Activated CD8-positive, alpha-beta memory T cell treated with anti-CD3 and anti-CD28 coated beads for 4 hours (primary cell): ENCODE results near the gene VIPAS39.

Experiments
- DNase-seq, 2 donors: peaks; one replicate each; pipeline ENCODE4 v3.0.0-alpha.2; 2020; ENCODE audit warnings: low read depth in 2 of 2

Gene VIPAS39

GRCh38 chr14:77406086-77406485 is 51.3 kb downstream of the VIPAS39 start:
- no peak for DNase-seq

DNA sequence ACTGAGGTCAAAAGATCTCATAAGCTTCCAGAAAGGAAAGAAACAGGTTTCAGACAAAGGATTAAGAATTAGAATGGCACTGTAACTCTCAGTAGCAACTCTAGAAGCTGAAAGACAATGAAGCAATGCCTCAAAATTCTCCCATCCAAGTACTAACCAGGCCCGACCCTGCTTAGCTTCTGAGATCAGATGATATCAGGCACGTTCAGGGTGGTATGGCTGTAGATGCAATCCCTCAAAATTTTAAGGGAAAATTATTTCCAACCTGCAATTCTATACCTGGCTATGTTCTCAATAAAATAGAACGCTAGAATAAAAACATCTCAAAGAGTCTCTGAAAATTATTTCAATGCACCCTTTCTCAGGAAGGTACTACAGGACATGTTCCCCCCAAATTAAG is 53.6 kb downstream of the VIPAS39 start:
- DNase-seq, result no peak

DNA sequence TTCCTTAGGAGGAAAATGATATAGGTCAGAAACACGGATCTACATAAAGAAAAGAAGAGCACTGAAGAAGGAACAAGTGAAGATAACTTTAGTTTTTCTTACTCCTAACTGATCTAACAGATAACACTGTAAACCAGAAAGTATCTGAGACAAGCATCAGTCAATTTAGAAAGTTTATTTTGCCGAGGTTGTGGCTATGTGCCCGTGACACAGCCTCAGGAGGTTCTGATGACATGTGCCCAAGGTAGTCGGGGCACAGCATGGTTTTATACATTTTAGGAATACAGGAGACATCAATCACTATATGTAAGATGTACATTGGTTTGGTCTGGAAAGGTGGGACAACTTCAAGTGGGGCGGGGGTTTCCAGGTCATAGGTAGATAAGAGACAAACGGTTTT is 57.2 kb downstream of the VIPAS39 start:
- no peak for DNase-seq

- DNase-seq, result no peak
These were observed 67.2 kb downstream of the VIPAS39 start for GRCh38 chr14:77390188-77390587.

- DNase-seq, result no peak
These were observed 78.7 kb downstream of the VIPAS39 start for GRCh38 chr14:77378701-77379100.

- DNase-seq, result no peak
These were observed 79.9 kb downstream of the VIPAS39 start for GRCh38 chr14:77377502-77377844.

DNA sequence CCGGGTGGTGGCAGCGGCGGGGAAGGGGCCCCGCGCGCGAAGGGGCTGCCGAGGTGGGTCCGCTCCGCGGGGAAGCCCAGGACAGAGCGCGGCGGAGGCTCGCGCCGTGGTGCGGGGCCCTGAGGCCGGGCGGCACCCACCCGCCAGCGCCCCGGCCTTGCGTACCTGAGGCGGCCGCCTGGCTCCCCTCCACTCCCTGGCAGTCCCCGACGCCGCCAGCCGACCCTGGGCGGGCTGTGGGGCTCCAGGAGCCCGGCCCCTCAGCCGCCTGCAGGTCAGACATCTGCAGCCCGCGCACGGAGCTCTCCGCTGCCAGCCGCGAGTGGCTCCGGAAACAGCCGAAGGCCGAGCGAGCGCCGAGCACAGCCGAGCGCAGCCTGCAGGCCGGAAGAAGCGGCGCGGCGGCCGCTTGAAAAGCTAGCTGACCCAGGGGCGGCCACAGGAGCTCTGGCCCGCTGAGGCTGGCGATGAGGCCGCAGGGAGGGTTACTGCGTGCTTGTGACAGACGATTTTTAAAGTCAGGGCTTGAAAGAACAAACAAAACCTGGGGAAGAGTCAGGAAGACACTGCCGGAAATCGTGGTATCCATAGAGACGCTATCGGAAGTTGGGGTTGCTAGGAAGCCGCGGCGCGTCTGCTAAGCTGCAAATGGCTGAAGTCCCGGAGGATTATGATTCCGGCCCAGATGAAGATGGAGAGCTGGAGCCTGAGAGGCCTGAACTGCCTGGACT is 80.5 kb downstream of the VIPAS39 start, which contains the start of the genes SAMD15 and TMED8:
Gene SAMD15 (plus strand): TSS at position 609 of the 731 bp plus-strand sequence. CDS start 40 bp downstream, at position 649.
Gene TMED8 (minus strand): TSS at position 324 of the 731 bp plus-strand sequence. CDS start 41 bp downstream, at position 283.
- peak; percentile 57 to 58 for DNase-seq
